M059J (cell line): Measurements from ENCODE around the gene ATAD3B. TPM values are rescaled to one million over a fixed set of nuclear protein-coding genes. Genes with fewer than 3 reads are reported as not detected.
"Not testable (repeated sequence)": the region's sequence is repeated elsewhere in the genome, so short reads cannot be mapped to it uniquely, and the experiment has no call there.

ENCODE experiments used
- DNase-seq: peaks from one replicate; pipeline ENCODE4 v3.0.0-alpha.2; 2012; ENCODE audit warnings: low read depth
- total RNA-seq: library from RNA; depleted of rRNA; stranded (reverse); fragments of >200 nt; shearing (Covaris generic); gene quantifications from 2 replicates; pipeline ENCODE4 v1.2.3, GENCODE V29; 2014

Gene ATAD3B
- total RNA-seq, 1 experiment from 2014 or later, result 7.7 TPM

DNA sequence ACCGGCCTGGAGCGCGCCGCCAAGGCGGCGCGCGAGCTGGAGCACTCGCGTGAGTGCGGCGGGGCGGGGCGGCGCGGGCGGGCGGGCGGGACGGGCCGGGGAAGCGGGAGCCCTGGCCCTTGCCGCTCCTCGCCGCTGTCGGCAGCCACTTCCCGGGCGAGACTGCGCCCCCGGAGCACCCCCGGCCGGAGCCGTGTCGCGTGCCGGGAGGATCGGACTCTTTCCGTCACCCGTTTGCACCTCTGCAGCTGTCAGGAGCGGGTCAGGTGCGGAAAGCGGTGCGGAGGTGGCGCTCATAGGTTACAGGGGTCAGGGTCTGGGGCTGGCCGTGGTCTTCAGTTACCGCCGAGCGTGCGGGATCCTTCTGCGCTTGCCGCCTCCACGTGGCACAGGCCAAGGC is 40.9 kb downstream of the ATAD3B start:
- not testable (repeated sequence) for DNase-seq

GRCh38 chr1:1513675-1514074 is 42.1 kb downstream of the ATAD3B start:
- DNase-seq, result not testable (repeated sequence)

GRCh38 chr1:1514376-1514775 is 42.8 kb downstream of the ATAD3B start:
- not testable (repeated sequence) for DNase-seq

DNA sequence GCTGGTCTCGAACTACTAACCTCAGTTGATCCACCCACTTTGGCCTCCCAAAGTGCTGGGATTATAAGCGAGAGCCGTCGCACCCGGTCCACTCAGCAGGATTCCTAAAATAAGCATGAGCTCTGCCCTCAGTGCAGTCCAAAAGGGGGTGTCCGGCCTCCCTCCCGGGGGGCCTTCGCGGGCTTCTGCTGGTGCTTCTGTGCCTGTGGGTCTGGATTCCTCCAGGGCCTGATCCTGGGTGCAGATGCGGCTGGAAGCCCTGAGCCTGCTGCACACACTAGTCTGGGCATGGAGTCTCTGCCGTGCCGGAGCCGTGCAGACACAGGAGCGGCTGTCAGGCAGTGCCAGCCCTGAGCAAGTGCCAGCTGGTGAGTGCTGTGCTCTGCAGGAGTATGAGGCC is 45.4 kb downstream of the ATAD3B start:
- not testable (repeated sequence) for DNase-seq

DNA sequence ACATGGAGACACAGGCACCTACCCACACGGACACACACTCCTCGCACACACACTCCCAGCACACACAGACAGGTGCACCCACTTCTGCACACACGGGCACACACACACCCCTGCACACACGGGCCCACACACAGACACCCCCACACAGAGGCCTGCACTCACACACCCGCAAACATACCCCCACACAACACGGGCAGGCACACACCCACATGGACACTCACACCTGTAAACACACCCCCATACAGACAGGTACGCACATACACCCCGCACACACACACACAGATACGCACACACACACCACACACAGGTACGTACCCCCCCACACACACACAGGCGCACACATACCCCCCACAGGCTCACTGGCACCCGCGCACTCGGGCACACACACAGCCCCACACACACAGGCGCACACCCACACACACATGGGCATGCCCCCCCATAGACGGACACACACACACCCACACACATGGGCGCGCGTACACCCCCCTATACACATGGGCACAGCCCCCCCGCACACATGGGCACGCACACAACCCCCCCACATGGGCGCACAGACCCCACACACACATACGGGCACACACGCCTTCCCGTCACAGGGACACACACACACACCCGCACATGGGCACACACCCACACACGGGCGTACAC is 46.5 kb downstream of the ATAD3B start:
- no peak for DNase-seq

DNA sequence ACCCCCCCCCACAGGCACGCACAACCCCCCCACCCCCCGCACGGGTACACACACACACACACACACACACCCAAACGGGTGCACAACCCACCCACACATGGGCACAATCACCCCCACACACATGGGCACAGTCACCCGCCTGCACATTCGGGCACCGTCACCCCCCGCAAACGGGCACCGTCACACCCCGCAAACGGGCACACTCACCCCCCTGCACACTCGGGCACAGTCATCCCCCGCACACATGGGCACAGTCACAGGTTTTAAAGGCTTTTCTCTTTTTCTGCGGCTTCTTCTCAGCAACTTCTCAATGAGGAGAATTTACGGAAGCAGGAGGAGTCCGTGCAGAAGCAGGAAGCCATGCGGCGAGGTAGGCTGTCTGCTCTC is 47.0 kb downstream of the ATAD3B start:
- DNase-seq, result not testable (repeated sequence)

- not testable (repeated sequence) for DNase-seq
Measured at GRCh38 chr1:1519805-1520505, 48.4 kb downstream of the ATAD3B start.

DNA sequence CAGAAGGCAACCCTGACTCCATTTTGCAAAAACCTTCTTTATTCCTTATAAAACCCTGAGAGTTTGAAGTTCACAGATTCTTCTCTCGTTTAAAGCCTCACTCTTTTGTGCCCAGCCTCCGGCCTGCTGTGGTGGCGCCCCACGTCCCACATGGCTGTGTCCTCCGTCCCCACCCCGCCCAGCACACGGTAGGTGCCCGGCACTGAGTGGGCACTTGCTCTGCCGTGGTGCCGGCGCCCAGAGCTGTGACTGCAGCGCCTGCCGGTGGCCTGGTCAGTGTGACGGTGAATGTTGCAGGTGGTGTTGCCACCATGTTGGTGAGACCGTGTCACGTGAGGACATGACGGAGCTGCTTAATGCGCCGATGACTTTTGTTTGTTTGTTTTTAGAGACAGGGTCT is 49.8 kb downstream of the ATAD3B start:
- no peak for DNase-seq

DNA sequence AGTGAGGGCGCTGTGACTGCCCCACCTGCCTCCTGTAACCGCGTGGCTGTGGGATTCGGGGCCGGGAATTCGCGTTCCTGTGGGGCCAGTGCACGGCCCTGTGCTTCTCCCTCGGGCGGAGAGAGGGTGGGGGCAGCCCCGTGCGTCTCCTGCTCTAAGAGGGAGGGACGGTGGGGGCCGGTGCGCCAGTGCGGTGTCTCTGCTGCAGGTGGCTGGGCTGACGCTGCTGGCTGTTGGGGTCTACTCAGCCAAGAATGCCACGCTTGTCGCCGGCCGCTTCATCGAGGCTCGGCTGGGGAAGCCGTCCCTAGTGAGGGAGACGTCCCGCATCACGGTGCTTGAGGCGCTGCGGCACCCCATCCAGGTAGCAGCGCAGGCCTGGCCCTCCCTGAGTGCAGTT is 51.0 kb downstream of the ATAD3B start:
- not testable (repeated sequence) for DNase-seq

- not testable (repeated sequence) for DNase-seq
Measured at GRCh38 chr1:1523226-1523625, 51.7 kb downstream of the ATAD3B start.

DNA sequence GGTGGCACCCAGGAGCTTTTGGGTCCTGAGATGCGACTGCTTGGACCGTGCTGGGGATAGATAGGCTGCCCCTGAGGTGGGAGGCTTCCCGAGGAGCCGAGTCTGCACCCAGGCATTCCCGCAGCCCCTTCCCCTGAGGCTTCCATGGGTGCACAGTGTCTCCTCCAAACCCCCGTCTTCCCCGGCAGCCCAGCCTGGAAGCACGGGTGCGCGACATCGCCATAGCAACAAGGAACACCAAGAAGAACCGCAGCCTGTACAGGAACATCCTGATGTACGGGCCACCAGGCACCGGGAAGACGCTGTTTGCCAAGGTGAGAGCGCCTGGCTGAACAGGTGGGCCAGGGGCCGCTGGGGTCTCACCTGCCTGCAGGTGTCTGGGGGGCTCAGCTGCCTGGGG is 52.1 kb downstream of the ATAD3B start:
- DNase-seq, result not testable (repeated sequence)

- DNase-seq, result not testable (repeated sequence)
Measured at GRCh38 chr1:1524750-1525383, 53.3 kb downstream of the ATAD3B start.

DNA sequence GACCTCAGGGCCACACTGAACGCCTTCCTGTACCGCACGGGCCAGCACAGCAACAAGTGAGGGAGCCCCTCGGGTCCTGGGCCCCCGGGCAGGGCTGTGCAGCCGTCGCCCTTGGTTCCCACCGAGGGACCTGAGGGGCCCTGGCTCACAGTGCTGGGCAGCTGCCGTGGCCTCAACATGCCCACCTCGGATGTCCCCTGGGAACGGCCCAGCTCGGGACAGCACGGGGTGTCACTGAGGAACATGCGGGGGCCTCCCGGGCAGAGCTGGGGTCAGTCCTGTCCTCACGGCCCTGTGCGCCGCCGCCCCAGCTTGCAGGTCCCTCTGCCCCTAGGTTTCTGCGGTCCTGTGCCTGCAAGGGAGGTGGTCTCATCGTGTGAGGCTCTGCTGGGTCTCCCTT is 54.9 kb downstream of the ATAD3B start:
- DNase-seq, result not testable (repeated sequence)

DNA sequence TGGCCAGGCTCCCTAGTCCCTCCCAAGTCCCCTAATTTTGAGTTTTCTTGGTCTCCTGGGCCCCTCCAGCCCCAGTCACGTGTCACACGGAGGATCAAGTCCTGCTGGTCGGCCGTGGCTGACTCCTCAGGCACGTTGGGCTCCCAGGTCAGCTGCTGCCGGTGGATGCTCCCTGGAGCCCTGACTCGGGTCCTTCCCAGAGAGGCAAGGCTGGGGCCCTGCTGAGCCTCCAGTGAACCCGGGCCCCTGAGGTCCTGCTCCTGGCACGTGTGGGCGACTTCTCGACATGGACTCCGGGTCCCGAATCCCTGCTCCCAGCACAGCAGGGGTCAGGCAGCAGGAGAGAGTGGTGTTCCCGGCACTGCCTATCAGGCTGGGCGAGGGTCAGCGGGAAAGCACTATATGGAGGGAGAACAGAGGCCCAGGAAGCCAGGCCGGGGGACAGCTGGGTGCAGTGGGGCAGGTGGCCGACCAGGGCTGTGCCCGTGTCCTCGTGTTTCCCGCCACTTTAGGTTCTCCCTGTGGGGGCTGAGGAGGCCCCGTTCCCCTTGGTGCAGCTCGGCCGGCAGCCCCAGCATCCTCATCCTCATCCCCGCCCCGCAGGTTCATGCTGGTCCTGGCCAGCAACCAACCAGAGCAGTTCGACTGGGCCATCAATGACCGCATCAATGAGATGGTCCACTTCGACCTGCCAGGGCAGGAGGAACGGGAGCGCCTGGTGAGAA is 55.7 kb downstream of the ATAD3B start:
- DNase-seq, result no peak

GRCh38 chr1:1528301-1529267 is 57.0 kb downstream of the ATAD3B start:
- DNase-seq, result no peak

GRCh38 chr1:1529321-1529720 is 57.8 kb downstream of the ATAD3B start:
- DNase-seq, result no peak

GRCh38 chr1:1529936-1530335 is 58.4 kb downstream of the ATAD3B start:
- DNase-seq, result no peak

DNA sequence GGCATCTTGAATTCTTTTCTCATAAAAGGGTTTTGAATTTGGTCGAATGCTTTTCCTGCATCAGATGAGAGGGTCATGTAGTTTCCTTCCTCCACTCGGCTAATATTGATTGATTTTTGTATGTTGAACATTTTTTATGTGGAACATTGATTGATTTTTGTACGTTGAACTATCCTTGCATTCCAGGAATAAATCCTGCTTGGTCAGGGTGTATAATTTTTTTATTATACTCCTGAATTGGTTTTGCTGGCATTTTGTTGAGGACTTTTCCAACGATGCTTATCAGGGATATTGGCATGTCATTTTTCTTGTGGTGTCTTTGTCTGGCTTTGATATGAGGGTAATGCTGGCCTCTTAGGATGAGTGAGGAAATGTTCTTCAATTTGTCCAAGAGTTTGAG is 60.4 kb downstream of the ATAD3B start:
- no peak for DNase-seq

- not testable (repeated sequence) for DNase-seq
Measured at GRCh38 chr1:1533176-1533893, 61.8 kb downstream of the ATAD3B start.

DNA sequence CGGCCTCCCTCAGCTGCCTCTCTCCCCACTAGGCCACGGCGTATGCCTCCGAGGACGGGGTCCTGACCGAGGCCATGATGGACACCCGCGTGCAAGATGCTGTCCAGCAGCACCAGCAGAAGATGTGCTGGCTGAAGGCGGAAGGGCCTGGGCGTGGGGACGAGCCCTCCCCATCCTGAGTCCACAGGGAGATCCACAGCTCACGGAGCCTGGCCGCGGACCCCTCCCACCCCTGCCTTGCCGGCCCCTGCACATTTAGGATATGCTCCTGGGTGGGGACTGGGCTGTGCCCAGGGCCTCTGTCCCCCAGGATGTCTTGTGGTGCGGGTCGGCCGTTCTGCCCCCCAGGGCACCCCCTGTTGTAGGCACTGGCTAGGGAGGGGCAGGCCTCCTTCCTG is 62.3 kb downstream of the ATAD3B start:
- not testable (repeated sequence) for DNase-seq
